ENCODE data around the gene CLIC6.
"Not testable (repeated sequence)": the region's sequence is repeated elsewhere in the genome, so short reads cannot be mapped to it uniquely, and the experiment has no call there.

- TF ChIP-seq POLR2A, CTCF (IDR thresholded peaks at IDR 0.05): not testable (repeated sequence)
Observed at GRCh38 chr21:34718529-34718928, 49.7 kb downstream of the CLIC6 start.
